Activated effector memory CD4-positive, alpha-beta T cell treated with anti-CD3 and anti-CD28 coated beads, Interleukin-2, amount 50 U/mL, for 16 hours (primary cell): Measurements from ENCODE around the gene ATP11A.
"Not testable (repeated sequence)": the region's sequence is repeated elsewhere in the genome, so short reads cannot be mapped to it uniquely, and the experiment has no call there.

Experiments
- DNase-seq: peaks from one replicate; pipeline ENCODE4 v3.0.0-alpha.2; 2020

ATP11A gene

GRCh38 chr13:112671359-112671758 lies 18.5 kb upstream of the ATP11A start:
- DNase-seq, result no peak

GRCh38 chr13:112672651-112673284 lies 17.1 kb upstream of the ATP11A start:
- DNase-seq, result no peak

GRCh38 chr13:112674412-112675365 lies 15.1 kb upstream of the ATP11A start:
- no peak for DNase-seq

GRCh38 chr13:112675366-112675756 lies 14.5 kb upstream of the ATP11A start:
- DNase-seq, result no peak

GRCh38 chr13:112677421-112677962 lies 12.3 kb upstream of the ATP11A start:
- DNase-seq, result not testable (repeated sequence)

GRCh38 chr13:112679381-112679780 lies 10.5 kb upstream of the ATP11A start:
- DNase-seq, result peak; percentile 49

- peak; percentile 54 for DNase-seq
Measured at GRCh38 chr13:112679932-112680677, 9.7 kb upstream of the ATP11A start.

GRCh38 chr13:112680741-112681360 lies 9.0 kb upstream of the ATP11A start:
- DNase-seq, result peak; percentile 48

- peak; percentile 22 for DNase-seq
Measured at GRCh38 chr13:112683581-112683980, 6.3 kb upstream of the ATP11A start.

- DNase-seq, result peak; percentile 24
Measured at GRCh38 chr13:112684071-112684845, 5.6 kb upstream of the ATP11A start.

- DNase-seq, result not testable (repeated sequence)
Measured at GRCh38 chr13:112685189-112685805, 4.5 kb upstream of the ATP11A start.

- no peak for DNase-seq
Measured at GRCh38 chr13:112685896-112686295, 3.9 kb upstream of the ATP11A start.

GRCh38 chr13:112686364-112686763 lies 3.5 kb upstream of the ATP11A start:
- peak; percentile 45 for DNase-seq

GRCh38 chr13:112686987-112687386 lies 2.9 kb upstream of the ATP11A start:
- peak; percentile 57 for DNase-seq

GRCh38 chr13:112687836-112688559 lies 1.8 kb upstream of the ATP11A start:
- DNase-seq, result peak; percentile 33

GRCh38 chr13:112688560-112689302 lies 1.1 kb upstream of the ATP11A start:
- DNase-seq, result peak; percentile 82

- DNase-seq, result peak; percentile 71
Measured at GRCh38 chr13:112690283-112690929, 568 bp downstream of the ATP11A start.

- peak; percentile 1 for DNase-seq
Measured at GRCh38 chr13:112692104-112692503, 2.3 kb downstream of the ATP11A start.

- DNase-seq, result no peak
Measured at GRCh38 chr13:112692586-112692985, 2.7 kb downstream of the ATP11A start.
